GM12874 (cell line): ENCODE measurements around the gene PPM1H.
A peak's percentile ranks its signal among the peaks of the same experiment; 100 is the strongest.

ENCODE experiments used
- CTCF ChIP-seq: IDR thresholded peaks from 2 replicates; pipeline ENCODE4 v1.5.1; 2011; ENCODE audit warnings: low read depth, mild to moderate bottlenecking, control low read depth, low read length, moderate library complexity; ENCODE audit not compliant: insufficient read depth

The PPM1H gene

GRCh38 chr12:62632411-62632918 is 302.5 kb downstream of the PPM1H start:
- no peak for TF ChIP-seq CTCF

GRCh38 chr12:62631471-62632410 is 303.2 kb downstream of the PPM1H start:
- peak; percentile 29; the same call in 1 of the 2 replicates for TF ChIP-seq CTCF

- TF ChIP-seq CTCF: no peak
Observed at GRCh38 chr12:62629971-62630739, 304.8 kb downstream of the PPM1H start.

- TF ChIP-seq CTCF: no peak
Observed at GRCh38 chr12:62629413-62629812, 305.5 kb downstream of the PPM1H start.

GRCh38 chr12:62627181-62627580 is 307.8 kb downstream of the PPM1H start:
- TF ChIP-seq CTCF: no peak

- no peak for TF ChIP-seq CTCF
Observed at GRCh38 chr12:62625228-62625627, 309.7 kb downstream of the PPM1H start.

- TF ChIP-seq CTCF: no peak
Observed at GRCh38 chr12:62622177-62622576, 312.8 kb downstream of the PPM1H start.
